ENCODE data around the gene DAND5. TPM values are rescaled to one million over a fixed set of nuclear protein-coding genes. Genes with fewer than 3 reads are reported as not detected.
A peak's percentile ranks its signal among the peaks of the same experiment; 100 is the strongest.

Gene DAND5
- polyA plus RNA-seq, 1 of the 3 experiments (the other 2 are of a cell fraction): 1.0 TPM

GRCh38 chr19:12965017-12965811 lies 4.2 kb upstream of the DAND5 start (continued):
- no peak for TF ChIP-seq FOXJ3 (CRISPR knock-in tag; IDR thresholded peaks at IDR 0.05)
- TF ChIP-seq, protein P1, sequence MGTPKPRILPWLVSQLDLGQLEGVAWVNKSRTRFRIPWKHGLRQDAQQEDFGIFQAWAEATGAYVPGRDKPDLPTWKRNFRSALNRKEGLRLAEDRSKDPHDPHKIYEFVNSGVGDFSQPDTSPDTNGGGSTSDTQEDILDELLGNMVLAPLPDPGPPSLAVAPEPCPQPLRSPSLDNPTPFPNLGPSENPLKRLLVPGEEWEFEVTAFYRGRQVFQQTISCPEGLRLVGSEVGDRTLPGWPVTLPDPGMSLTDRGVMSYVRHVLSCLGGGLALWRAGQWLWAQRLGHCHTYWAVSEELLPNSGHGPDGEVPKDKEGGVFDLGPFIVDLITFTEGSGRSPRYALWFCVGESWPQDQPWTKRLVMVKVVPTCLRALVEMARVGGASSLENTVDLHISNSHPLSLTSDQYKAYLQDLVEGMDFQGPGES (IDR thresholded peaks at IDR 0.05; ENCODE audit: low read depth, low read length): no peak
- TF ChIP-seq, protein P2, sequence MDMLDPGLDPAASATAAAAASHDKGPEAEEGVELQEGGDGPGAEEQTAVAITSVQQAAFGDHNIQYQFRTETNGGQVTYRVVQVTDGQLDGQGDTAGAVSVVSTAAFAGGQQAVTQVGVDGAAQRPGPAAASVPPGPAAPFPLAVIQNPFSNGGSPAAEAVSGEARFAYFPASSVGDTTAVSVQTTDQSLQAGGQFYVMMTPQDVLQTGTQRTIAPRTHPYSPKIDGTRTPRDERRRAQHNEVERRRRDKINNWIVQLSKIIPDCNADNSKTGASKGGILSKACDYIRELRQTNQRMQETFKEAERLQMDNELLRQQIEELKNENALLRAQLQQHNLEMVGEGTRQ (IDR thresholded peaks at IDR 0.05; ENCODE audit: borderline replicate concordance, low read depth, low read length): no peak
- no peak for TF ChIP-seq FOSL2 (IDR thresholded peaks at IDR 0.05; ENCODE audit: borderline replicate concordance, low read depth)
- TF ChIP-seq YY1 (IDR thresholded peaks at IDR 0.05; ENCODE audit: low read depth): 0 out of 2 replicates have a peak, but pooled peaks have one; percentile 10
- peak; percentile 78 for TF ChIP-seq CTCF (IDR thresholded peaks at IDR 0.05)
- TF ChIP-seq RAD21 (IDR thresholded peaks at IDR 0.05; ENCODE audit: low read length): peak; percentile 79
- TF ChIP-seq MAX (IDR thresholded peaks at IDR 0.05; ENCODE audit: low read depth): 0 out of 2 replicates have a peak, but pooled peaks have one; percentile 28
- TF ChIP-seq RXRA (IDR thresholded peaks at IDR 0.05; ENCODE audit: borderline replicate concordance, low read depth): no peak
- TF ChIP-seq SMC3 (IDR thresholded peaks at IDR 0.05; ENCODE audit: low read depth, low read length): peak; percentile 61; the same call in 1 of the 2 replicates

DNA sequence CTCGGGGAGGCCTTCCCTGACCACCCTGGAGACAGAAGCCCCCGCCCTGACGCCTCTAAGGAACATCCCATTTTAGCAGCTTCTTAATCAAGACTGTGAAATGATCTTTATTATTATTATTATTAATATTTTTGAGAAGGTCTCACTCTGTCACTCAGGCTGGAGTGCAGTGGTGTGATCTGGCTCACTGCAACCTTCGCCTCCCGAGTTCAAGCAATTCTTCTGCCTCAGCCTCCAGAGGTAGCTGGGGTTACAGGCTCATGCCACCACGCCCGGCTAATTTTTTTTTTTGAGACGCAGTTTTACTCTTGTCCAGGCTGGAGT lies 3.6 kb upstream of the DAND5 start:
- Histone ChIP-seq H3K79me2 (ENCODE audit: insufficient read depth) (no peaks in the 10 kb centered on the region), H2AFZ (ENCODE audit: low read depth) (peak overlapping the region; percentile 96), H3K9ac (peak overlapping the region; percentile 68; the same call in 1 of the 2 replicates), H3K4me1 (ENCODE audit: control insufficient read depth in 1 of 2, insufficient read depth in 2 of 2, low read depth in 1 of 2, low read length in 1 of 2) (peaks cover 6 to 14% of the 10 kb centered on the region in 2 experiments; a peak in 3 of 4 replicates), H3K4me3 (ENCODE audit: low read depth in 2 of 2, low read length in 1 of 2) (0 out of 4 replicates have a peak overlapping the region, but pooled peaks of 1 of the 2 experiments have one; percentile 48), H3F3A (replicated peaks; ENCODE audit: insufficient read depth) (peaks cover 17% of the 10 kb centered on the region), H3K36me3 (replicated peaks in 1 of 2; ENCODE audit: control insufficient read depth in 1 of 2, insufficient read depth in 2 of 2, low read length in 1 of 2) (no peaks in the 10 kb centered on the region), H3K27ac (ENCODE audit: low read depth in 2 of 2, low read length in 1 of 2) (peak overlapping the region; percentile 59 to 75), H3K9me2 (no peaks in the 10 kb centered on the region), H3K27me3 (ENCODE audit: insufficient read depth) (no peaks in the 10 kb centered on the region), H3K9me3 (no peaks in the 10 kb centered on the region), H3K4me2 (0 out of 2 replicates have a peak overlapping the region, but pooled peaks have one; percentile 83), H4K20me1 (ENCODE audit: insufficient read depth) (no peaks in the 10 kb centered on the region)
- ChIA-PET CTCF (interaction anchor here (0.7 to 24.6 kb wide), 82 partner anchors 11 to 870 kb away, joined by 3 to 603 read pairs (median 6); partner anchors contain the start of genes CALR, DNASE2, FARSA and GADD45GIP1), POLR2A (interaction anchor here (0.8 to 2.0 kb wide), 13 partner anchors 9 to 189 kb away, joined by 3 to 17 read pairs (median 5); partner anchors contain the start of genes CALR, GADD45GIP1 and RAD23A)
- no peak for DNase-seq
- 57% methylated on average over 8 of the region's 8 CpGs for WGBS (ENCODE audit: low lambda C conversion rate)
- TF ChIP-seq EZH2phosphoT487 (IDR thresholded peaks at IDR 0.05; ENCODE audit: borderline replicate concordance, low read depth): no peak
- TF ChIP-seq TCF12 (IDR thresholded peaks at IDR 0.05): no peak
- TF ChIP-seq MXI1 (IDR thresholded peaks at IDR 0.05; ENCODE audit: low read depth, low read length): no peak
- no peak for TF ChIP-seq FOXM1 (IDR thresholded peaks at IDR 0.05; ENCODE audit: low read depth)
- TF ChIP-seq, protein P3, sequence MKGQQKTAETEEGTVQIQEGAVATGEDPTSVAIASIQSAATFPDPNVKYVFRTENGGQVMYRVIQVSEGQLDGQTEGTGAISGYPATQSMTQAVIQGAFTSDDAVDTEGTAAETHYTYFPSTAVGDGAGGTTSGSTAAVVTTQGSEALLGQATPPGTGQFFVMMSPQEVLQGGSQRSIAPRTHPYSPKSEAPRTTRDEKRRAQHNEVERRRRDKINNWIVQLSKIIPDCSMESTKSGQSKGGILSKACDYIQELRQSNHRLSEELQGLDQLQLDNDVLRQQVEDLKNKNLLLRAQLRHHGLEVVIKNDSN (IDR thresholded peaks at IDR 0.05; ENCODE audit: borderline replicate concordance, low read depth): no peak
- TF ChIP-seq ELF1 (IDR thresholded peaks at IDR 0.05): no peak
- TF ChIP-seq, protein P2 (IDR thresholded peaks at IDR 0.05; ENCODE audit: borderline replicate concordance, low read depth, low read length): no peak
- no peak for TF ChIP-seq TEAD4 (IDR thresholded peaks at IDR 0.05; ENCODE audit: borderline replicate concordance, insufficient read depth)
- no peak for TF ChIP-seq TAF1 (IDR thresholded peaks at IDR 0.05; ENCODE audit: borderline replicate concordance, low read depth, low read length)
- no peak for TF ChIP-seq POLR2AphosphoS5 (IDR thresholded peaks at IDR 0.05; ENCODE audit: low read depth, low read length)
- TF ChIP-seq FOSL2 (IDR thresholded peaks at IDR 0.05; ENCODE audit: borderline replicate concordance, low read depth): no peak
- TF ChIP-seq EP300 (IDR thresholded peaks at IDR 0.05; ENCODE audit: borderline replicate concordance in 1 of 2, low read depth in 1 of 2, low read length in 1 of 2): no peak
- TF ChIP-seq RAD21 (IDR thresholded peaks at IDR 0.05; ENCODE audit: low read length): no peak
- no peak for TF ChIP-seq NRF1 (IDR thresholded peaks at IDR 0.05; ENCODE audit: low read depth, low read length)
- TF ChIP-seq RXRA (IDR thresholded peaks at IDR 0.05; ENCODE audit: borderline replicate concordance, low read depth): no peak
- TF ChIP-seq GABPA (IDR thresholded peaks at IDR 0.05; ENCODE audit: low read depth): no peak

All from SK-N-SH (cell line).